ENCODE results near the gene TMC1. TPM values are rescaled to one million over a fixed set of nuclear protein-coding genes. Genes with fewer than 3 reads are reported as not detected.

The TMC1 gene
- total and polyA plus RNA-seq, 7 donors = 0.05 to 2.6 (median 0.21) TPM; not detected in 3

DNA sequence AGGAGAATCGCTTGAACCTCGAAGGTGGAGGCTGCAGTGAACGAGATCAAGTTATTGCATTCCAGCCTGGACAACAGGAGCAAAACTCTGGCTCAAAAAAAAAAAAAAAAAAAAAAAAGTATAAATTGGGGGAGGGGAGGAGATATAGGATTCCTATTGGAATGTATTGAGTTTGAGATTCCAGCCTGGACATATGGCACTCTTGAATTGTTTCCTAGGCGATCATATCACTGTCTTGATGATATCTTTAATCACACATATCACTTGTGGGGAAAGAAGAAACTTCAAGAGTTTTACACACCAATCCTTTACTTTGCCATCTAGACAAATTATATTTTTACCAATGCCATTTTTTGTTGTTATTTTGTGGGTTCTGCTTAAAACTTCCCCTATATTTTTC is 42.4 kb downstream of the TMC1 start:
- DNase-seq (no peak), ATAC-seq (no peak)
- Histone ChIP-seq H3K4me1 (no peaks in the 10 kb centered on the region), H3K36me3 (ENCODE audit: insufficient read depth in 1 of 2, low read depth in 1 of 2) (no peaks in the 10 kb centered on the region), H3K4me3 (no peak overlapping the region), H3K27me3 (ENCODE audit: insufficient read depth in 3 of 3, low read length in 2 of 3) (no peaks in the 10 kb centered on the region), H3K9me3 (no peaks in the 10 kb centered on the region), H3K27ac (no peak overlapping the region)
- WGBS, 3 donors = 92 to 96% (median 93%) methylated on average over 4 of the region's 4 CpGs
- intact Hi-C loops (cut with DNase I) = no loop called here
- TF ChIP-seq, protein P1, sequence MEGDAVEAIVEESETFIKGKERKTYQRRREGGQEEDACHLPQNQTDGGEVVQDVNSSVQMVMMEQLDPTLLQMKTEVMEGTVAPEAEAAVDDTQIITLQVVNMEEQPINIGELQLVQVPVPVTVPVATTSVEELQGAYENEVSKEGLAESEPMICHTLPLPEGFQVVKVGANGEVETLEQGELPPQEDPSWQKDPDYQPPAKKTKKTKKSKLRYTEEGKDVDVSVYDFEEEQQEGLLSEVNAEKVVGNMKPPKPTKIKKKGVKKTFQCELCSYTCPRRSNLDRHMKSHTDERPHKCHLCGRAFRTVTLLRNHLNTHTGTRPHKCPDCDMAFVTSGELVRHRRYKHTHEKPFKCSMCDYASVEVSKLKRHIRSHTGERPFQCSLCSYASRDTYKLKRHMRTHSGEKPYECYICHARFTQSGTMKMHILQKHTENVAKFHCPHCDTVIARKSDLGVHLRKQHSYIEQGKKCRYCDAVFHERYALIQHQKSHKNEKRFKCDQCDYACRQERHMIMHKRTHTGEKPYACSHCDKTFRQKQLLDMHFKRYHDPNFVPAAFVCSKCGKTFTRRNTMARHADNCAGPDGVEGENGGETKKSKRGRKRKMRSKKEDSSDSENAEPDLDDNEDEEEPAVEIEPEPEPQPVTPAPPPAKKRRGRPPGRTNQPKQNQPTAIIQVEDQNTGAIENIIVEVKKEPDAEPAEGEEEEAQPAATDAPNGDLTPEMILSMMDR (IDR thresholded peaks at IDR 0.05) = no peak

DNA sequence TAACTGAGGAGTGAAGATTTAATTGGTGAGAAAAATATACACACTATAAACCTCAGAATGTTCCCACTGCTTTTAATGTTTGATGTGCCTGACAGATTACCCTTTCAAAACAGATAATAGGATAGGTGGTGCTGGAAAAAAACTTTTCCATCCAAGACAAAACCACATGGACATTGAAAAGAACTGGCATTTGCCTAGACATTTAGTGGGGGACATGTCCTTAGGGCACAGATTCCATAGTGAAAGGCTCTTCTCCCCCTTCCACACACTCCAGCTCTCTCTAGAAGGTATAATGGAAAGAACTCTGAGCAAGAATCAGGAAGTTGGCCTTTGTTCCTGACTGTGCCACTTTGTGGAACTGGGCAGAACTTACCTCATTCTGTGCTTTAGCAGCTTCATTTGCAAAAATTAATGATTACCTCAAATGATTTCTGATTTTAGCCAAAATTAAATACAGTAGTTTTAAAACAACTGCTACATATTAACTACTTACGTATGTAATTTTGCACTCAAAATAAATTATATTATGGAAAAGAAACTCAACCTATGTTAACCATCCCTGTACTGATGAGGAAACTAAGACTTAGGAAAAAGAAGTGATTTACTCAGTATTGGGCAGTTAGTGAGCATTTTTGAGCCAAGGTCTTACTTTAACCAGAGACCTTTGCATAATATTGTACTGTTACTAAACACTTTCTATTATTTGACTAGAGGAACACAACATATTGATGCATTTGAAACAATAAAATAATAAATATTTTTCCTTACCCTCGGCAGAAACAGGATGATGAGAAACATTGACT is 43.3 kb downstream of the TMC1 start:
- Histone ChIP-seq H3K27ac (no peak overlapping the region), H3K4me1 (no peaks in the 10 kb centered on the region), H3K27me3 (ENCODE audit: insufficient read depth in 3 of 3, low read length in 2 of 3) (no peaks in the 10 kb centered on the region), H3K36me3 (ENCODE audit: insufficient read depth in 1 of 2, low read depth in 1 of 2) (no peaks in the 10 kb centered on the region), H3K4me3 (no peak overlapping the region), H3K9me3 (no peaks in the 10 kb centered on the region)
- intact Hi-C loops (cut with DNase I) = no loop called here
- ATAC-seq = no peak
- TF ChIP-seq, protein P1 (IDR thresholded peaks at IDR 0.05) = no peak
- no peak for DNase-seq
- WGBS, 3 donors = 91 to 97% (median 95%) methylated on average over 2 of the region's 2 CpGs

DNA sequence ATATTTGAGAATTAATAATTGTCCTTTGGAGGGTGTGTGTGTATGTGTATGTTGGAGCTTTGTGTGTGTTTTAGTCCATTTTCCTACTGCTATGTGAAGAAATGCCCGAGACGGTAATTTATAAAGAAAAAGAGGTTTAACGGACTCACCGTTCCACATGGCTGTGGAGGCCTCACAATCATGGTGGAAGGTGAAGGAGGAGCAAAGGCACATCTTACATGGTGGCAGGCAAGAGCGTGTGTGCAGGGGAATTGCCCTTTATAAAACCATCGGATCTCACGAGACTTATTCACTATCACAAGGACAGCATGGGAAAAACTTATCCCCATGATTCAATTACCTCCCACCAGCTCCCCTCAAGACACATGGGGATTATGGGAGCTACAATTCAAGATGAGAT is 44.1 kb downstream of the TMC1 start:
- Histone ChIP-seq H3K36me3 (ENCODE audit: insufficient read depth in 1 of 2, low read depth in 1 of 2) (no peaks in the 10 kb centered on the region), H3K4me3 (no peak overlapping the region), H3K27me3 (ENCODE audit: insufficient read depth in 3 of 3, low read length in 2 of 3) (no peaks in the 10 kb centered on the region), H3K9me3 (no peaks in the 10 kb centered on the region), H3K27ac (no peak overlapping the region), H3K4me1 (no peaks in the 10 kb centered on the region)
- WGBS, 3 donors = 96 to 98% (median 97%) methylated on average over 7 of the region's 7 CpGs
- TF ChIP-seq, protein P1 (IDR thresholded peaks at IDR 0.05) = no peak
- ATAC-seq (no peak), DNase-seq (no peak)
- intact Hi-C loops (cut with DNase I) = no loop called here

DNA sequence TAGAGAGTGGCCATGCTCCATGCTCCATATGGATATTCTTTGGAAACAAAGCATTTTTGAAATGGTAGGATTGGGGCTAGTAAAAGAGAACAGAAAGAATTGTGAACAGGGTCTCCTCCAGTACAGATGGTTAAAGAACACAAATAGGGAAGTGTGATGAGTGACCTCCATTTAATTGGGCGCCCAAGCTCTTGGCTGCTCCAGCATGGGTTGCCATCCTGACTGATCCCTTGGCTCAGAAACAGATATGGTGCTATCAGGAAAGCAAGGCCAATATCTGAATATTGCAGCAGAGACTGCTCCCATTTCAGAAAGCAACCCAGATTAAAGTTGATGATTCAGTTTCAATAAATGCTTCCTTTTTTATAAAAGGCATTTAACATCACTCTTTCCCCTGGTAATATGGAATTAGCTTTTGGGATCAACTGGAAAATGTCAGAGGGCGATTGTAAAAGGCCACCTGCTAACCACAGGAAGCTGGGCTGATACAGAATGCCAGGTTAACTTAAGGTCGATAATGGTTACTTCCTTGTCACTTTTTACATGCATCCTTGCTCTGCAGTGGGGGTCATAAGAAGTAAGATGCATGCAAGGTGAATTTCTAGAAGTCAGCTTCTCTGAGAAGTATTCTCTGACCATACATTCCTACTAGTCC is 52.9 kb downstream of the TMC1 start:
- peaks cover 26% of the 10 kb centered on the region for H3K4me1 ChIP-seq
- H3K9me3 ChIP-seq = no peaks in the 10 kb centered on the region
- DNase-seq = no peak
- intact Hi-C loops (cut with DNase I) = loop anchor here in 1 of 2 donors (10.0 kb wide), 1 partner anchor 589 kb away; no protein-coding TSS in a partner anchor
- no peaks in the 10 kb centered on the region for H3K27me3 ChIP-seq (ENCODE audit: insufficient read depth in 3 of 3, low read length in 2 of 3)
- TF ChIP-seq, protein P1 (IDR thresholded peaks at IDR 0.05) = no peak
- no peak for ATAC-seq
- H3K4me3 ChIP-seq = no peak overlapping the region
- no peak overlapping the region for H3K27ac ChIP-seq
- H3K36me3 ChIP-seq (ENCODE audit: insufficient read depth in 1 of 2, low read depth in 1 of 2) = no peaks in the 10 kb centered on the region
- WGBS, 3 donors = 49 to 66% (median 55%) methylated on average over 3 of the region's 3 CpGs
